Uterus (tissue), 4 donors: ENCODE results near the gene DGLUCY. TPM values are rescaled to one million over a fixed set of nuclear protein-coding genes. Genes with fewer than 3 reads are reported as not detected.

ENCODE experiments used
- DNase-seq, 2 donors: peaks; one replicate each; pipeline ENCODE4 v3.0.0-alpha.2; 2019 to 2020
- H3K27ac ChIP-seq, 2 donors: fragments of 200-600 bp; sonication (generic); 1 replicate in 1 of 2; 2 replicates in 1 of 2; pipeline ENCODE4 v1.5.1; 2016 to 2018
- H3K27me3 ChIP-seq, 2 donors: fragments of 200-600 bp; sonication (generic); one replicate each; pipeline ENCODE4 v1.5.1; 2018 to 2019; ENCODE audit warnings: control low read depth in 1 of 2
- H3K36me3 ChIP-seq, 2 donors: fragments of 200-600 bp; sonication (generic); one replicate each; pipeline ENCODE4 v1.5.1; 2019; ENCODE audit warnings: control low read depth in 1 of 2
- H3K4me1 ChIP-seq, 2 donors: fragments of 200-600 bp; sonication (generic); one replicate each; pipeline ENCODE4 v1.5.1; 2018 to 2019; ENCODE audit warnings: control low read depth in 1 of 2
- H3K4me3 ChIP-seq, 2 donors: fragments of 200-600 bp; sonication (generic); 1 replicate in 1 of 2; 2 replicates in 1 of 2; pipeline ENCODE4 v1.5.1; 2018 to 2019; ENCODE audit warnings: mild to moderate bottlenecking in 1 of 2
- H3K9me3 ChIP-seq, 2 donors: fragments of 200-600 bp; sonication (generic); one replicate each; pipeline ENCODE4 v1.5.1; 2019; ENCODE audit warnings: control low read depth in 1 of 2
- POLR2A ChIP-seq, 2 donors: fragments of 450-650 bp; IDR thresholded peaks; one replicate each; pipeline ENCODE4 v1.6.1; 2016; ENCODE audit warnings: antibody characterized with exemption in 2 of 2, mild to moderate bottlenecking in 1 of 2, moderate library complexity in 1 of 2
- intact Hi-C: fragments of 100-400 bp; cut with DNase I; formaldehyde crosslinking; loops from one replicate; pipeline ENCODE4 v1.15.1; 2023; ENCODE audit warnings: low total_unique reads
- total RNA-seq, 4 donors: library from RNA; depleted of rRNA in 3 of 4; stranded (reverse); fragments of >200 nt in 3 of 4; gene quantifications; one replicate each; pipeline versions ENCODE4 v1.1.0 to v1.2.4, GENCODE V29; 2014 to 2023
- TF ChIP-seq, protein P1 (sequence below), 4 experiments: fragments of 200-600 bp in 2 of 4; fragments of 450-650 bp in 2 of 4; sonication (generic) in 2 of 4; IDR thresholded peaks; one replicate each; pipeline ENCODE4 v1.5.1; 2016 to 2019; ENCODE audit warnings: antibody characterized with exemption in 4 of 4, mild to moderate bottlenecking in 2 of 4, moderate library complexity in 1 of 4
- donor health status: DM: yes; HTN: yes; CAD: no.

The DGLUCY gene
- total RNA-seq, 4 donors from 2014 or later = 14.7 to 81.5 (median 61.6) TPM

DNA sequence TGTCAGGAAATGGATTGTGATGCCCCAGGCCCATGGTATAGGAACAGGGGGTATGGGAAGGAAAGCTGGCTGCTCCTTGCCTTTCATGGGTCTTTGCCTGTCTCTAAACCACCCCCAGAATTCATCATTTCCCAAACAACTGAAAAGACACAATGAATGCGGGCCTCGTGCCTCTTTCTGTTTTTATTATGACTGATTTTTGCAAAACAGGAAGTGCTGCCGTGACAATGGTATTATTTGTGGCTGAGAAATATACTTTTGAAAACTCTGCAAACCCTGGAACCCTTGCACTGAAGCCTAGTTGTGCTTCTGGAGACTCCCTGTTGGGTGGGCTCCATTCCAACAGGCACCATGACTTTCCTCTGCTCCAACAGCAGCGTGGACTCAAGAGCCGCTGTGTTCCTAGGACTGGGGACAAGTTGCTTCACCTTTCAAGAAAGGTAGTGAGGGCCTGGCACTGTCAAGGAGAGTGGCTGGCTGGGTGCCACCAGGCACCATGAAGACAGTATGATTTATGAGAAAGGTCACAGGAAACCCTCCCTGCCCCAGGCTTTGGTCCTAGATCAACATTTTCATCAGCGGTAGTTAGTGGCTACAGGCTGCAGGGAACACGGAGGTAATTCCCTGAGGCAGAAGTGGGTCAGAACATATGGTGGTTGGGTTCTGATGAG is 4.8 kb upstream of the DGLUCY start:
- TF ChIP-seq, protein P1, sequence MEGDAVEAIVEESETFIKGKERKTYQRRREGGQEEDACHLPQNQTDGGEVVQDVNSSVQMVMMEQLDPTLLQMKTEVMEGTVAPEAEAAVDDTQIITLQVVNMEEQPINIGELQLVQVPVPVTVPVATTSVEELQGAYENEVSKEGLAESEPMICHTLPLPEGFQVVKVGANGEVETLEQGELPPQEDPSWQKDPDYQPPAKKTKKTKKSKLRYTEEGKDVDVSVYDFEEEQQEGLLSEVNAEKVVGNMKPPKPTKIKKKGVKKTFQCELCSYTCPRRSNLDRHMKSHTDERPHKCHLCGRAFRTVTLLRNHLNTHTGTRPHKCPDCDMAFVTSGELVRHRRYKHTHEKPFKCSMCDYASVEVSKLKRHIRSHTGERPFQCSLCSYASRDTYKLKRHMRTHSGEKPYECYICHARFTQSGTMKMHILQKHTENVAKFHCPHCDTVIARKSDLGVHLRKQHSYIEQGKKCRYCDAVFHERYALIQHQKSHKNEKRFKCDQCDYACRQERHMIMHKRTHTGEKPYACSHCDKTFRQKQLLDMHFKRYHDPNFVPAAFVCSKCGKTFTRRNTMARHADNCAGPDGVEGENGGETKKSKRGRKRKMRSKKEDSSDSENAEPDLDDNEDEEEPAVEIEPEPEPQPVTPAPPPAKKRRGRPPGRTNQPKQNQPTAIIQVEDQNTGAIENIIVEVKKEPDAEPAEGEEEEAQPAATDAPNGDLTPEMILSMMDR (IDR thresholded peaks at IDR 0.05) = no peak
- TF ChIP-seq POLR2A (IDR thresholded peaks at IDR 0.05) = no peak
- DNase-seq = peak in 1 of 2 donors; percentile 31
- H3K27ac ChIP-seq = peak overlapping the region; percentile 74 to 77
- no peaks in the 10 kb centered on the region for H3K27me3 ChIP-seq
- H3K36me3 ChIP-seq = no peaks in the 10 kb centered on the region
- intact Hi-C loops = no loop called here
- no peaks in the 10 kb centered on the region for H3K4me1 ChIP-seq
- no peaks in the 10 kb centered on the region for H3K9me3 ChIP-seq
- no peak overlapping the region for H3K4me3 ChIP-seq

DNA sequence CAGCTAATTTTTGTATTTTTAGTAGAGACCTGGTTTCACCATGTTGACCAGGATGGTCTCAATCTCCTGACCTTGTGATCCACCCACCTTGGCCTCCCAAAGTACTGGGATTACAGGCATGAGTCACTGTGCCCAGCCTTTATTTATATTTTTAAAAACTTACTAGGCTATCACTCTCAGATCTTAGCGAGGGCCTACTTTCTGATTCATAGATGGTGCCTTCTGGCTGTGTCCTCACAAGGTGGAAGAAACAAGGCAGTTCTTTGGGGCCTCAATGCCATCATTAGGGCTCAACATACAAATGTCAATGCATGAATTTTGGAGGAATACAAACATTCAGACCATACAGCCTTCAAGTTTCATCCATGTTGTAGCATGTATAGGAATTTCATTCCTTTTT is 2.4 kb upstream of the DGLUCY start:
- DNase-seq = no peak
- no peak overlapping the region for H3K4me3 ChIP-seq
- peaks cover 0 to 6% of the 10 kb centered on the region in 2 donors for H3K4me1 ChIP-seq
- no peaks in the 10 kb centered on the region for H3K9me3 ChIP-seq
- no peak for TF ChIP-seq POLR2A (IDR thresholded peaks at IDR 0.05)
- TF ChIP-seq, protein P1 (IDR thresholded peaks at IDR 0.05) = no peak
- intact Hi-C loops = no loop called here
- H3K27me3 ChIP-seq = no peaks in the 10 kb centered on the region
- no peak overlapping the region for H3K27ac ChIP-seq
- no peaks in the 10 kb centered on the region for H3K36me3 ChIP-seq

DNA sequence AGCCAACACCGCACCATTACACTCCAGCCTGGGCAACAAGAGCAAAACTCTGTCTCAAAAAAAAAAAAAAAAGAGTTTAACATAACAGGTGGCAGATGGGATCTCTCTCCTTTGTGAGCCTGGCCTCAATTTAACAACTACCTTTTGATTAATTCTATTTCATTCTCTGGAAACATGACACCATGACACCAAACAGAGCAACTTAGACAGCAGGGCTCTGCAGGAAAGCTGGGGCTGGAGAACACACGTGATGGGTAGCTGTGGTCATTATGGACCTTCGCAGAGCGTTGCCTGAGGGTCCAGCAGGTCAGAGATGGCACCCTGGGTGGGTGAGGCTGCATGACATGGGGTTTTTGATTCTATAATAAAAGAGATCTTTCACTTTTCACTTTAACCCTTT is 1.7 kb upstream of the DGLUCY start:
- H3K4me1 ChIP-seq = peaks cover 0 to 6% of the 10 kb centered on the region in 2 donors
- no peaks in the 10 kb centered on the region for H3K27me3 ChIP-seq
- H3K9me3 ChIP-seq = no peaks in the 10 kb centered on the region
- DNase-seq = no peak
- intact Hi-C loops = no loop called here
- H3K4me3 ChIP-seq = no peak overlapping the region
- TF ChIP-seq, protein P1 (IDR thresholded peaks at IDR 0.05) = no peak
- no peak for TF ChIP-seq POLR2A (IDR thresholded peaks at IDR 0.05)
- H3K36me3 ChIP-seq = no peaks in the 10 kb centered on the region
- H3K27ac ChIP-seq = no peak overlapping the region

DNA sequence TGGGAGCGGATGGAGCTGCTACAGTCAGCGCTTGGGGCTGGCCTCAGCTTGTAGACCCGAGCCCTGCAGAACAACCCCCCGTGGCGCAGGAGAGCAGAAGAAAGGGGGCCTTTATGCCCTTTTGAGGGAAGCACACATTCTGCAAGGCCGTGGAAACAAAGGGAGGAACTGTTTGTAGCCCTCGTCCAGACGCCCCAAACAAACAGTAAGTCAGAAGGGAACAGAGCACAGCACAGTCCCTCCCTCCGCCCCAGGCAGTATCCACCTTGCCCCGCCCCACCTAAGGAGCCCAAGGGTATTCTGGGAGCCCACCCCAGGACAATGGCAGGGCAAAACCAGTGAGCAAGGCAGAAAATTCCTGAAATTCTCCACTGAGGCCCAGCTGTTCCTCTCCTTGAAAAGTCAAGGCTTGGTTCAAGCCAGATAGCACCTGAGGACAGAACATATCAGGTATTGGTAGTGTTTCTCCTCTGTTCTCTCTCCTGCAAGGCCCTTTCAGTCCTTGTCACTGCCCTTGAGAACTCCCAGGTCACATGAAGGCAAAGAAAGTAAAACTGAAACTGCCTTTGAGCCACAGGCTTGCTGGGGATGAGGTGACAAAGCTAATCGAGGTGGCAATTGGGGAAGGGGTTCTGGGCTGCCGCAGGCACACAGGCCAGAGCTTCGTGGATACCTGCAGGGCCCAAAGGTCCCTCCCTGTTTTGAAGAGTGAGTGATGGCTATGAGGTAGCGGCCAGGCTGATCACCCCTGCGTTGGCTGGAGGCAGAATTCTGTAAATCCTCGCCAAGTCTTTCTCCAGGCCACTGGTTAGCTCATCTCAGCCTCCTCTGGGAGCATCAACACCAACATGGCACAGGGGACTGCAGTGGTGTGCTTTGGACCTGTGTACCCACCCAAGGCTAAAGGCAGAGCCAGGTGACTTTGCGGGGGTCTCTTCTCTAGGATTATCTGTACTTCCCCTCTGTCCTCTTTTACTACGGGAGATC is 499 bp downstream of the DGLUCY start:
- Histone ChIP-seq H3K27ac (peak overlapping the region; percentile 90 to 94), H3K27me3 (no peaks in the 10 kb centered on the region), H3K9me3 (no peaks in the 10 kb centered on the region), H3K36me3 (no peaks in the 10 kb centered on the region), H3K4me1 (peaks cover 0 to 6% of the 10 kb centered on the region in 2 donors), H3K4me3 (peak overlapping the region; percentile 44 to 55)
- intact Hi-C loops = no loop called here
- DNase-seq = peak; percentile 34 to 45
- TF ChIP-seq, protein P1 (IDR thresholded peaks at IDR 0.05) = no peak
- TF ChIP-seq POLR2A (IDR thresholded peaks at IDR 0.05) = peak in 1 of 2 donors; percentile 35
